ENCODE results near the gene UTRN.

Gene UTRN

DNA sequence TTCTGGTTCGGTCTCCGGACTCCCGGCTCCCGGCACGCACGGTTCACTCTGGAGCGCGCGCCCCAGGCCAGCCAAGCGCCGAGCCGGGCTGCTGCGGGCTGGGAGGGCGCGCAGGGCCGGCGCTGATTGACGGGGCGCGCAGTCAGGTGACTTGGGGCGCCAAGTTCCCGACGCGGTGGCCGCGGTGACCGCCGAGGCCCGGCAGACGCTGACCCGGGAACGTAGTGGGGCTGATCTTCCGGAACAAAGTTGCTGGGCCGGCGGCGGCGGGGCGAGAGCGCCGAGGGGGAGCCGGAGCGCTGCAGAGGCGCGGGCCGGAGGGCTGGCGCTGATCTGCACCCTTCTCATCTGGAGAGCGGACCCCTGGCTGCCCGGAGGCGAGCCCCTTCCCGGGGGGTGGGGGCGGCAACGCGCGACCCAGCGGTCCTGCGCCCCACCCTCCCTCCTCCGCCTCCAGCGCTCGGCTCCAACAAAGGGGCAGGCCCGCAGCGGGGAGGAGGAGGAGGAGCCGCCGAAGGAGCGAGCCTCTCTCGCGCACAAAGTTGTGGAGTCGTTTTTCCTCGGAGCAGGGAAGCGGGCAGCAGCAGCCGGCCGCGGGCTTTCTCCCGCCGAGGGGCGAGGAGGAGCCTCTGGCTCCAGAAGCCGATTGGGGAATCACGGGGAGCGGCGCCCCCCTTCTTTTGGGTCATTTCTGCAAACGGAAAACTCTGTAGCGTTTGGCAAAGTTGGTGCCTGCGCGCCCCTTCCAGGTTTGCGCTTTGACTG, at the start of gene UTRN:
TSS of gene UTRN (plus strand) at position 553 of the 765 bp plus-strand sequence. CDS start 6,494 bp downstream, outside the sequence.
- H3K4me3 ChIP-seq (ENCODE audit: low read depth, low read length): peak within 1 kb of the TSS; percentile 87

DNA sequence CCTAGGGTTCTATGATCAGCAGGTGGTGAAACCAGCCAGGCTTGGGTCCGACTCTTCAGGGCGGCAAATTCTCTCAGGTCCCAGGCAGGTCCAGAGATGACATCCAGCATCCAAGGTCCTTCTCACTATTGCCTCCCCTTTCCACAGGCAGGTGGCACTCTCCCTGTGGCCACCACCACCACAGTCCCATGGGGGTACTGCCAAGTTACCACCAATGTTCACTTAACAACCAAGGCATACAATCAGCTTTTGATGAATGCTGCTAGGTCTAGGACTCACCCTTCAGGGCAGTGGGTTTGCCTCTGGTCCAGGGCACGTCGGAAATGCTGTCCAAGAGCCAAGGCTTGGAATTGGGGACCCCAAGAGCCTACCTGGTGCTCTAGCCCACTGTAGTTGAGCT, 40.4 kb upstream of the UTRN start:
- H3K4me3 ChIP-seq (ENCODE audit: low read depth, low read length): no peak overlapping the region

DNA sequence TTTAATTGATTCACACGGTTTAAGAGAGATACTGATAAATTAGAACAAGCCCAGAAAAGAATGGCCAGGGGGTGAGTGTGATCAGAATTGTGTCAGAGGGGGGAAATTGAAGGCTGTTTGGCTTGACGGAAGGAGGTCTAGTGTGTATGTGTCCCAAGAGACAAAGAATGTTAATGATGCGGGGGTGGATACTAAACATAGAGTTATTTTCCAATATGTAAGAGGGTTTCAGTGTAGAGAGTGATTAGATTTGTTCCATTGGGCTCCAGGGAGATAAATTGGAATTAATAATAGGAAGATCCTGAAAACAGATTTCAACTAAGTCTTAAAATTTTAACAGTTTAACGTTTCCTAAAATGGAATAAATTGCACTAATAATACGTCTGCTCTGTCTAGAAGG, 38.1 kb upstream of the UTRN start:
- no peak overlapping the region for H3K4me3 ChIP-seq (ENCODE audit: low read depth, low read length)

DNA sequence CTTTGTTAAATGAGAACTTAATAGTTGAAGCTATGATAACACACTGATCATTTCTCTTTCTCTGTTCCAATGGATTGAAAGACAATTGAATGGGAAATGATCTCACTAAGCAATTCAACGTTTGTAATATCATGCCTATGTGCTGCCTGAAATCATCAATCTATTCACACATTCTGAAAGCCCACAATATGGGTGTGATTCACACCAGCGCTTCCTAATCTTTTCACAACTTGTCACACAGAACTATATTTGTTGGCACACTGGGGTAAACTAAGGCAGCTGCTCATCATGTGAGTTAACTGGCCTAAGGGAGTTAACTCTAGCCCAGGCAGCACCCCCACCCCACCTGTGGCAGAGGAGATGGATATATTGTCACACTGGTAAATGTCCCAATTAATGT, 37.1 kb upstream of the UTRN start:
- no peak overlapping the region for H3K4me3 ChIP-seq (ENCODE audit: low read depth, low read length)

DNA sequence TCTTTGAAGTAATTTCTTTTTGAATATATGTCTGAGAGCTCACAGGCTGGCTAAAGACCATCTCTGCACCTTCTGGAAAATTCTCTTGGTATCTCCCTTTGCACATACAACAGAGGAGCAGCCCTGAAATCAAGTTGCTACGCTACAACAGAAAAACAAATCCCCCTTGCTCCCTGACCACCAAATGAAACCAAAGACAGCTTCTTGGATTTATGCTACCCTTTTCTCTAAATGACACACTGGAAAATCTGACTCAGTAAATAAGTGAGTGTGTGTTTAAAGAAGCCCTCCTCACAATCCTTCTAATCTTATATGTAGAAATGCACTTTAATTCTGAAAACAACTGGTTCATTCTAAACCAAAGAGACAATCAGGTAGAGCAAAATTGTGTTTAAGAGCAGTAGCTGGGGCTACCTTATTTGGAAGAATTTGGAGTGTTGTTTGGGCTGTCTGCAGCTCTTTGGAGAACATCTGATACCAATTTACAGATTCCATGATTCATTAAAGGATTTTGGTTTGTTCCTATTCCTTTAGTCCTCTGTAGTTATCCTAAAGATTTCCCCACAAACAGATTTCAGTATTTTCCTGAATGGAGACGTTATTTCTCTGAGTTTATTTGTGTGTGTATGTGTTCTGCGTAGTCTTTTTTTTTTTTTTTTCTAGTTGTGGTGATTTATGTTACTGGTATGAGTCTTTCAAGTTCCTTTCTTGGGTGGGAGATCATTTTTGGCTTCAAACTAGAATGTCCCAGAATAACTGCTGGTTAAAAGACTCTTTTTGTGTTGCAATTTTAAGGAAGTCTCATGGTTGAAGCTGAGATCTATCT, 36.4 kb upstream of the UTRN start:
- no peak overlapping the region for H3K4me3 ChIP-seq (ENCODE audit: low read depth, low read length)

DNA sequence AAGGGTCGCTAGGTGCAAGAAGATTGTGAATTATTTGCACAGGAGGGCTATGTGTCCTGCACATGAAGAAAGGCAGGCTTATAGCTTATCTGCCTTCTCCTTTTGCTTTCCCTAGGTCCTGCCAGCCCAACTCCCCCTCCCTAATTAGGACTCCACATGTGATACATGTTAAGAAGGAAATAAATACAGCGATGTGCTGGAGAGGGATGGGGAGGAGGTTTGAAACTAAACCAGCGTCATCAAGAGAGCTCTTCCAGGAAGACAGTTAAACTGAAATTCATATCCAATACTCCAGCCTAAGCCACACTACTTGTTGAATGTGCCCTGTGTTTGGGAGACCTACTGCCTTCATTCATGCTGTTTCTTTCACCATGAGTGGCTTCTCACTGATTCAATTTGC, 34.9 kb upstream of the UTRN start:
- H3K4me3 ChIP-seq (ENCODE audit: low read depth, low read length): no peak overlapping the region

DNA sequence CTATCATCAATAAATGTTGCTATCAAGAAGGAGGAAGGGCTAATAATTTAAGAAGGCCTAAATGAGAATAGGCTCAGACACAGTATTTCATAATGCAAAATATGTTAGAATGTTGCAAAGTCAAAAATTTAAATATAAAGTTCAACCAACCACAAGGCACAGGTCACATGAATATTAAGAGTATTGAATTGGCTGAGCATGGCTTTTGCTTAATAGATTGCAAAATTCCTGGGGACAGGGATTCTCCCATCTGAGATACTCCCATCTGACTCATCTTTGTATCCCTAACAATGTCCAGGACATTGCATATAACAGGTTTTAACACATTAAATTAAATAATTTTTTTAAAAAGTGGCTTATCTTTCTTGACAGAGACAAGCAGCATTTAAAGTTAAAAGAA, 32.9 kb upstream of the UTRN start:
- no peak overlapping the region for H3K4me3 ChIP-seq (ENCODE audit: low read depth, low read length)

DNA sequence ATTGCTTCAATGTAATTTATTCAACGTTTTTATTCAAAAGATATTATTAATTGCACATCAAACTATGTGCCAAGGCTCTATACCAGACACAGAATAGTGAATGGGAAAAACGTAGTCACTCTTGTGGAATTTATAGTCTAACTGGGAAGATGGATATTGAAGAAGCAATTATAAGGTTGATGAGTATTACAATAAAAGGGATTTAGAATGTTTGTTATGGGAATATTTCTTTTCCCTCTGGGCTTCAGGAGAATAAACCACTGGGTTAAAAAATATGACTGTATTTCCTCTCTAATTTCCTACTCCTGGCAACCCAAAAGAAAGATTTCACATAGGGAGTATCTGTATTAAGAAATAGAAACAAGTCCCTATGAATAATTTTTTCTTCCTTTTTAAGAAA, 25.1 kb upstream of the UTRN start:
- H3K4me3 ChIP-seq (ENCODE audit: low read depth, low read length): no peak overlapping the region

DNA sequence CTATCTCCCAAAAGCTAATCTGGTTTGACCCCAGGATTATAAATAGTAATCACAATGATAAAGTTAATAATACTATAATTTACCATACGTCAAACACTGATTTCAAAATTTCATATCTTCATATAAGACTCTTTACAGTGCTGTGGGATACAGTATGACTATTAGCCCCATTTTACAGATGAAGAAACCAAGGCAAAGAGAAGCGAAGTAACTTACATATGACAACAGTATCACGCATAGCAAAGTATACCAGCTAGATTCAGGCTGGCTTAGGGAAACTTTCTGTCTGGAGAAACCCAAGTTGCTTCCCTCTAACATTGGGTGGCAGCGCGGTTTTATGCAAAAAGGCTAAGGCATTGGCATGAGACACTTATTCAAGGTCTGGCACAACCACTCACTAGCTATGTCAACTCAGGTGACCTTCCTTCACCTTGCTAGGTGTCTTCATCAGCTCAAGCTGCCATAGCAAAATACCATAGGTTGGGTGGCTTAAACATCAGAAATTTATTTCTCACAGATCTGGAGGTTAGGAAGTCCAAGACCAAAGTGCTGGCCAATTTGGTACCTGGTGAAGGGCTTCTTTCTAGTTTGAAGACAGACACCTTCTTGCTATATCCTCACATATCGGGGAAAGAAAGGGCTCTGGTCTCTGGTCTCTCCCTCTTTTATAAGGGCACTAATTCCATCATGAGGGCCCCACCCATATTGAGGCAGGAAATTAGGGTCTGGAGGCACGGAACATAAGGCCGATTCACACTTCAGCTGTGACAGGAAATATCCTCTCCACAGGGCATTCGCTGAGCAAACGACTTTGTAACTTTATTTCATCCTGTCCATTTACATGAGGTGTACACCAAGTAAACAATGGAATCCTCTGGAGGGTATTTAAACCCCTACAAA, 22.4 kb upstream of the UTRN start:
- H3K4me3 ChIP-seq (ENCODE audit: low read depth, low read length): no peak overlapping the region

DNA sequence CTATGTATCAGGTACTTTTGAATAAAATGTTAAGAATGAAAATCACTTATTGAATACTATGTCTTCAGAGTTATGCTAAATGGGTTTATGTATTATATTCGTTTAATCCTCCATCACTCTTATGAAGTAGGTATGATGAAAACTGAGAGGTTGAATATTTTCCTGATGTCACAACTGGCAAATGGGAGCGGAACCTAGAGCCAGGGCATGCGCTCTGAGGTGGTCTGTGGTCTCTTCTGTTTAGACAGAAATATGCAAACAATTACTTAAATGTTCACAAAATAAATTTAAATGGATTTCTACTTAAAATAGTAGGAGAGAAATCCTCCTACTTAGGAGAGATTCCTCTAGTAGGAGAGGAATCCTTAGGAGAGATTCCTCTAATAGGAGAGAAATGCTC, 21.3 kb upstream of the UTRN start:
- H3K4me3 ChIP-seq (ENCODE audit: low read depth, low read length): no peak overlapping the region

DNA sequence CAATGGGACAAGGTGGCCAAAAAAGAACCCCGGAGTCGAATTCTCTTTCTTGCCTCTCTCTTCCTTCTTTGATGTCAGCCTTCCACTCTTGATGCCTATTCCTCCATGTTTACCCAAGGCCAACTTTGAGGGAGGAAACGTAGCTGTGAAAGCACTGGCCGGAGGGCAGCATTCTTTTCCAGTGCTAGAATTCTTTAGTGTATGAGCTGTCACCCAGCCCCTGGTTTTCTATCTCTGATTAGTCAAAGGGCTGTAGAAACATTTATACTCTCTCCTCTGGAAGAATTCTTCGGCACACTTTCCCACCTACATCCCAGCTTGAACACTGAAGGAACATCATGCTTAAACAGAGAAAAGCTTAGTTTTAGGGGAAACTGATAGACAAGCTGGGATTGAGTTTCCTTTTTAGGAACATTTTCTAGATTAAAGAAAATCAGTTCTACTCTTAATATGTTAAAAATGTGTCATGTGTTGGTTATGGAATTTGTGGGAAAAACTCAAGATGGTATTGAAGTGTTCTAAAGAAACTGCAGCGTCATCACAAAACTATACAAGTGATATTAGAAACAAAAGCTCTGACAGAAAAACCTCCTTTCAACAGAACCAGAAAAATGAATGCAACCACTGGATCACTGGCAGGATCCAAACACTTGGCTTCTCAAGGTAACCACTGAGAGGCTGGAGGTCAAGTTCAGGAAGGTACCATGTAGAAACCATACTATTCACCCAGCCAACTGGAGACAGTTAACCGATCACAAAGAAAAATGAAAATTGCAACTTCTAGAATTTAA, 20.7 kb upstream of the UTRN start:
- H3K4me3 ChIP-seq (ENCODE audit: low read depth, low read length): no peak overlapping the region

DNA sequence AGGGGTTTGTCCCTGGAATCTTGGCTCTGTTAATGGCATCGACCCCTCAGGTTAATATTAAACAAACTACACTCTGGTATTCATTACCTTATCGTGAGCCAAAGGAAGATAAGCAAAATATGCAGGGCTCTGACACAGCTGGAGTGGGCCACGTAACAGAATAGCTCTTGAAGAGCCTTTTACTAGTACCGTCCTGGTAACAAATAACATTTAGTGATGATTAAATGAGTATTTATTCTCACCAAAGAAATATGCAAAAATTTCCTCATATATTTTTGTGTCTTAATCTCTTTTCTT, 20.1 kb upstream of the UTRN start:
- H3K4me3 ChIP-seq (ENCODE audit: low read depth, low read length): no peak overlapping the region

DNA sequence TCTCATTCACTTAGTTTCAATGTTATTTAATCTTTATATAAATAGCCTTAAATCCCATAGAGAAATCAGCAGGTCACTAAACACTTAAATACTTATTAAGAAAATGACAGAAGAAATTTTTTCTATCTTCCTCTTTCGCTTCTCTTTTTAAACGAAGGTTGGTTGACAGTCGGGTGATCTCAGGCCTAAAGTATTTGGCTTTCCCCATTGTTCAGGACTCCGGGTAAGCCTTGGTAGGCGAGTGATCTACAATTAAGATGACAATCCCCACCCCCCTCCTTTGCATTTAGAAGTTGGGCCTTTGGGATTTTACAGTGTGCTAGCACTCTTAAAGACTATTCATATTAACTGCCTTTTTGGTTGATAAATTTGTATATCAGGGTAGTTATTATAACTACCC, 19.7 kb upstream of the UTRN start:
- H3K4me3 ChIP-seq (ENCODE audit: low read depth, low read length): no peak overlapping the region

DNA sequence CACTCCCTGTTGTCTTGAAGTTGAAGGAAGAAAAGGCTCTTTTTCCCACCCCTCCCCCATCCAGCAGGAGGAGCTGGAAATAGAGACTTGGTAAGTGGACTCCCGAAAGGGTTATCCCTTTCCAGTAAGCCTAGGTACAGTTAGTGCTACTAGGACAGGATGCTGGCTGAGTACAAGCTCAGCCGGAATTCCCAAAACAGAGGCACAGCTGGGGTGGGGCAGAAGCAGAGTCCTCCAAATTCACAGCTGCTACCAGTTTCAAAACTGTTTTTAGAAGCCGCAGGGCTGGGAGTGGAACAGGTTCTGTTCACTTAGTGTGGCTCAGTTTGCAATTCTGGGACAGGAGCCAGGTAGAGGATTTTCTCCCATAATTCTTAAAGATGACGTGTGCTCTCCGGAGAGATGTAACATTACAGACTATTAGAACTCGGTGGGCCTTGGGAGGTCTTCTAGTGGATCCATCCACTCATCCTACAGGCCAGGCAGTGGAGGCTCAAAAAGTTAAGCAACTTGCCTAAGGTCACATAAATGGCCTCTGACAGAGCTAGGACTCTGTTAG, 19.0 kb upstream of the UTRN start:
- H3K4me3 ChIP-seq (ENCODE audit: low read depth, low read length): no peak overlapping the region

DNA sequence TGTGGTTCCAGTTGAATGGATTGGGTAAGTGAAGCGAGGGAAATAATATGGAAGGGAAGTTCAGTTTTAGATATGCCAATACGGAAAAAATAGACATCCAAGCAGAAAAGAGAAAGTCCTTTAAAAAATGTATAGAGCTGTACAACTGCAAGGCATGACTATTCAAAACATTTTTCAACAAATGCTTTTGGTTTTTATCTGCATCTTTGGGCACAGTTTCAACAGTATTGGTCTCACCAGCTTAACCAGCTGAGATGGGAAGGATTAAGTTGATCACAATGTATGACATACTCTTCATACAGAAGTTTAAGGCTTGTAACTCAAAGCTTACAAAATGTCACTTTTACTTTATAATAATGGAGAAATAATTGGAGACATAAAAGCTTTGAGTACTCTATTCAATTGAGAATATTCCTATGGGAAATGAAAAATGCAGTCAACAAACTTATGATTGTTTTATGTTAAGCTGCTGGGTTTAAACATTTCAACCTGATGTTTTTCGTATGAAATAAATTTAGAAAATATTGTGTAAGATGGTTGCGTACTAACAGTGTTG, 16.3 kb upstream of the UTRN start:
- no peak overlapping the region for H3K4me3 ChIP-seq (ENCODE audit: low read depth, low read length)

DNA sequence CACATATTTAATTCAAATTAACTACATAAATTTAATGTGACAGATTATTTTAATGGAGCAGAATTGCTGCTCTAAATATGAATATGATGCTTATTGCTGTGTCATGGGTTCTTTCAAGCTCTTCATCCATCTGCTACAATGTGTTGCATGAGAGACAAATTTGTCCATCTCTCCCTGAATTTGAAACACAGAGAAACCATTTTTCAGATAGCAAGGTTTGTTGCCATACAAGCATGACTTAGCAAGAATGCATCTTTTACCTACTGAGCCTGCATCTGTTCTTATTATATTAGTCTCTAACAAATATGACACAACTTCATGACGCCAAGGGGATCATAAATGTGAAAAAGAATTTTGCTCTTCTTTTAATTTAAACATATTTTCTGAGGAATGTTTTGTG, 8.0 kb upstream of the UTRN start:
- H3K4me3 ChIP-seq (ENCODE audit: low read depth, low read length): no peak overlapping the region

DNA sequence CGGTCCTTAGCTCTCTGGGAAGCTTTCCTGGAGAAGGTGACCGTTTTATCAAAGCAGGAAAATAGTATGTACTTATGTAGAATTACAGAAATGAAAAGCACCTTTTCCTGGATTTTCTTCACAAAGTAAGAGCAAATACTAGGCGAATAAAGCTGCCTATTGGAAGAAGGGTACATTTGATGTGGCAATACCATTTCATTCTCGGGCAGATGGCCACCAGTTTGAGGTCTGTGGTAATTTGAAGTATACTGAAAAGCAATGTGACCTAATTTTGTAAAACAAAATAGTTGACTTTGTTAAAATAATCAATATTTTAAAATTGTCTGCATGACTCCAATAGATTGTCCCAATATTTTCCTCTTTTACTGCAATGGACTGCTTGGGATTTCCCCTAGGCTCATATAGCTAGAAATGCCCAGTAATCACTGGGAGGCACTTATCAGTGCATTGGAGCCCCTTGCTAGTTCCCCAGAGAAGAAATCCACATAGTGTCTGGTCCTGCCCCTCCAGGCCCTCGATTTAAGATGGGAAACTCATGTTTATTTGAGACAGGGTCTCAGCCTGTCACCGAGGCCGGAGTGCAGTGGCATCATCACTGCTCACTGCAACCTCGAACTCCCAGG, 7.4 kb upstream of the UTRN start:
- no peak overlapping the region for H3K4me3 ChIP-seq (ENCODE audit: low read depth, low read length)

DNA sequence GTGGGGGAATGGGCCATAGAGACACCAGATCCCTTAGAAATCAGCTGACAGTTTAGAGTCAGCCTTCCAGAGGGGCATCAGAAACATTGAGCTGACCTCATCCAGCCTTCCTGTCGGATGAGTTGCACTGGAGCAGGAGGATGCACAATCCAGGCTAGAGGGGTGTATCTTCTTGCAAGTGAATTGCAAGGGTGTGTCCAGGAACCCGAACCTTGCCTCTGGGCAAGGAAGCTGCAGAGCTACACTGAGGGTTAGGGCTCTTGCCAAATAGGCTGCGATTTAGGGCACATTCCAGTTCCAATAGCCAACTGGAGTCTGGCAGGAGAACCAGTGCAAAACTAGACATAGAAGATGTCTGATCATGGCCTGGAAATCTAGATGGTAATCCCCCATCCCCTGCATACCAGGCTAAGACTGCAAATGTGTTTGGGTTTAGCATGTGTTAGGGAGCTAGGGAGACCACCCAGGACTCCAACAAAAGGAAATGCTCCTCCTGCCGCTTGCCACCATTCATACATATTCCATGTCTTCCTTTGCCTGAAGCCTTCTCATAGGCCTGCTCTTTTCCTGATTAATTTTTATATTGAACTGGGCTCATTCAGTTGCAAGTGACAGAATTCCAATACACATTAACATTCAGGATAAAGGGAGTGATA, 6.3 kb upstream of the UTRN start:
- no peak overlapping the region for H3K4me3 ChIP-seq (ENCODE audit: low read depth, low read length)

DNA sequence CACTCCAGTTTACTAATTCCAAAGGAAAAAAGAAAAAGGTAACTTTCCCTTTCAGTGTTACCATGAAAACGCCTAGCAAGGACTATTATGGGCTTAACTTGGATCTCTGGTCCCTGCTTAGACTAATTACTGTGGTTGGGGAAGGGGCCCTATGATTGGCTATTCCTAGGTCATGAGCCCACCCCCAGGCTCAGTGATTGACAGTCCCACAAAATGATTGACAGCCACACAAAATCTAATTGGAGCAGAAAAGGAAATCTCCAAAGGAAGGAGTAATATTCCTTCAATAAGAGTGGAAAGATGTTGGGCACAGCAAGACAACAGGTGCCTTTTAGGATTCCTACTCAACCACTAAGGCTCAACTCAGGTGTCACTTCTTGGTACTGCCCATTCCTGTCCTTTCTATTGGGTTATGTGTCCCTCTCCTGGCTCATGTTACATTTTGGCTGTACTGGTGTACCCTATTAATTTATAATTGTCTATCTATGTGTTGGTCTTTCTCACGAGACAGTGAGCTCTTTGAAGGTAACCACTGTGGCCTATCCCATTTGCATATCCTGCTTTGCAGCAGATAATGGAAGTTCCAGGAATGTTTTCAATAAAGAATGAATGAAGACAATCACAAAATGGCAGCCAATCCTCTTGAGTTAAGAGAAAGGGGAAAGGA, 5.5 kb upstream of the UTRN start:
- H3K4me3 ChIP-seq (ENCODE audit: low read depth, low read length): no peak overlapping the region

Measured in iPS-11a (cell line).